GM03348 (cell line): Measurements from ENCODE around the gene PCSK5.
"Not testable (repeated sequence)": the region's sequence is repeated elsewhere in the genome, so short reads cannot be mapped to it uniquely, and the experiment has no call there.

Experiments
- DNase-seq: peaks from one replicate; pipeline ENCODE4 v3.0.0; 2012; ENCODE audit warnings: low spot score

Gene PCSK5

GRCh38 chr9:76007935-76008334 is 117.5 kb downstream of the PCSK5 start:
- no peak for DNase-seq

- DNase-seq, result no peak
Measured at GRCh38 chr9:76013809-76014208, 123.3 kb downstream of the PCSK5 start.

GRCh38 chr9:76018235-76018634 is 127.8 kb downstream of the PCSK5 start:
- no peak for DNase-seq

GRCh38 chr9:76018761-76019160 is 128.3 kb downstream of the PCSK5 start:
- DNase-seq, result no peak

GRCh38 chr9:76020652-76021051 is 130.2 kb downstream of the PCSK5 start:
- DNase-seq, result no peak

- DNase-seq, result no peak
Measured at GRCh38 chr9:76022317-76022716, 131.8 kb downstream of the PCSK5 start.

- DNase-seq, result no peak
Measured at GRCh38 chr9:76023715-76024195, 133.3 kb downstream of the PCSK5 start.

GRCh38 chr9:76025286-76025685 is 134.8 kb downstream of the PCSK5 start:
- DNase-seq, result no peak

GRCh38 chr9:76026796-76027195 is 136.3 kb downstream of the PCSK5 start:
- no peak for DNase-seq

- DNase-seq, result no peak
Measured at GRCh38 chr9:76027416-76027815, 136.9 kb downstream of the PCSK5 start.

GRCh38 chr9:76027861-76028260 is 137.4 kb downstream of the PCSK5 start:
- DNase-seq, result no peak

GRCh38 chr9:76032038-76032796 is 141.7 kb downstream of the PCSK5 start:
- no peak for DNase-seq

GRCh38 chr9:76032797-76033373 is 142.4 kb downstream of the PCSK5 start:
- no peak for DNase-seq

GRCh38 chr9:76034049-76034448 is 143.6 kb downstream of the PCSK5 start:
- no peak for DNase-seq

- no peak for DNase-seq
Measured at GRCh38 chr9:76036762-76037161, 146.3 kb downstream of the PCSK5 start.

GRCh38 chr9:76037587-76038225 is 147.2 kb downstream of the PCSK5 start:
- no peak for DNase-seq

GRCh38 chr9:76038431-76038830 is 148.0 kb downstream of the PCSK5 start:
- DNase-seq, result no peak

GRCh38 chr9:76044266-76044819 is 153.9 kb downstream of the PCSK5 start:
- DNase-seq, result peak; percentile 19

- no peak for DNase-seq
Measured at GRCh38 chr9:76045221-76045620, 154.7 kb downstream of the PCSK5 start.

GRCh38 chr9:76049341-76049740 is 158.9 kb downstream of the PCSK5 start:
- no peak for DNase-seq

- no peak for DNase-seq
Measured at GRCh38 chr9:76067696-76068095, 177.2 kb downstream of the PCSK5 start.

GRCh38 chr9:76077537-76077936 is 187.1 kb downstream of the PCSK5 start:
- DNase-seq, result no peak

- not testable (repeated sequence) for DNase-seq
Measured at GRCh38 chr9:76081281-76081680, 190.8 kb downstream of the PCSK5 start.
